HG03571 (cell line): ENCODE results near the gene CNN1.

ENCODE experiments used
- ATAC-seq: cut with Tn5 transposase; IDR thresholded peaks from one replicate; pipeline ENCODE4 v1.9.1; 2021; ENCODE audit not compliant: unreplicated experiment

Gene CNN1

DNA sequence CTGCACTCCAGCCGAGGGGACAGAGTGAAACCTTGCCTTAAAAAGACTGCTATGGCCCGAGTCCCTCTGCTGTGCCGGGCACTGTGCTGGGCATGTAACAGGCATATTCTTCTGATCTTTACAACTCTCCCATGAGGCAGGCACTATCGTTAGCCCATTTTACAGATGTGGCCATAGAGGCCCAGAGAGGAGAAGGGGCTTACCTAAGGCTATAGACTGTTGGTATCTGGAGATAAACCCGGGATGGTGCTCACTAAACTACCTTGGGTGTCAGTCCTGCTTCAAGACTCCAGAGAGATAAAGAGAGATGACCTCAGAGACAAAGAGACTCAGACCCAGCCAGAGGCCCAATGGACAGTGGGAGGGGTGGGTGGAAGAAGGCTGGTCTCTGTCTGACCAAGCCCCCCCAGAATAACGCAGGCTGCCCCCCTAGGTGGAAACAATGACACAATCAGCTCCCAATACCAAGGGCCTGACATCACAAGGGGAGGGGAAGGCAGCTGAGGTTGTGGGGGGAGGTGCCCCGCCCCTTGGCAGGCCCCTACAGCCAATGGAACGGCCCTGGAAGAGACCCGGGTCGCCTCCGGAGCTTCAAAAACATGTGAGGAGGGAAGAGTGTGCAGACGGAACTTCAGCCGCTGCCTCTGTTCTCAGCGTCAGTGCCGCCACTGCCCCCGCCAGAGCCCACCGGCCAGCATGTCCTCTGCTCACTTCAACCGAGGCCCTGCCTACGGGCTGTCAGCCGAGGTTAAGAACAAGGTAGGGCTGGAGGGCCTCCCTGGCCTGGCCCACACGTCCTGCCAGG lies at the start of gene CNN1:
Gene CNN1, plus strand, starts transcription at position 620 of the 805 bp plus-strand sequence. Its CDS starts 77 bp downstream, at position 697.
- ATAC-seq: no peak

DNA sequence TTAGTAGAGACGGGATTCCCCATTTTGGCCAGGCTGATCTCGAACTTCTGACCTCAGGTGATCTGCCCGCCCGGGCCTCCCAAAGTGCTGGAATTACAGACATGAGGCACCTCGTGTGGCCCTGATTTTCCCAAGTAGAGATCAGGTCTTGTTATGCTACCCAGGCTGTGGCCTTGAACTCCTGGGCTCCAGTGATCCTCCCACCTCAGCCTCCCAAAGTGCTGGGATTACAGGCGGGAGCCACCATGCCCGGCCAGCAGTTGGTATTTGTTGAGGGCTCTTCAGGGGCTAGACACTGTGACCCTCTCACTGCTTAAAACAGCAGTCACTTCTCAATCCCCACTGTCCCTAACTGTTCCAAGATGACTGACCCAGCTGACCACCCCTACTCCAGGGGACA lies 49.3 kb upstream of the CNN1 start:
- no peak for ATAC-seq

DNA sequence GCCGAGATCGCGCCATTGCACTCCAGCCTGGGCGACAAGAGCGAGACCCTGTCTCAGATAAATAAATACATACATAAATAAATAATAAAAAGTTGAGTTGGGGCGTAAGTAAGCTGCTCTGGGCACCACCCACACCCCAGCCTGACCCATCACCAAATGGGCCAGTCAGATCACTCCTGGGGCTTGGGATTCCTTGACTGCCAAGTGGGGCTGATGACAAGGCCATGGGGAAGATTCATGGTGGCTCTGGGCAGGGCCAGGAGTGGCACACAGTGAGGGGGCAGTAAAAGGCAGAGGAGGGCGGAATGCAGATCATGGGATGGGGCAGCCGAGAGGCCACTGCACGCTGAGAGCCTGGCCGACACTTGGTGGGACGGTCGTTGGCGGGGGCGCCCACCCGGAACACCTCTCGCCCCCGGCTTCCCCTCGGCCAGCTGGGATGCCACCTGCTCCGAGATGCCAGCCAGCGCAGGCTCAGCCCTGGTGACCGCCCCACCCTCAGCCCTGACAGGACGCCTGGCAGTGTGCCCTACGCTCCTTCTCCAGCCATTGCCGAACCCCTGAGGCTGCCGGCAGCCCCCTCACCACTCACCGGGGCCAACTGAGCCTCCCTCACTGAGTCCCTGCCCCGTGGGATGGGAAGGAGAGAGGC lies 43.9 kb upstream of the CNN1 start:
- ATAC-seq: no peak

DNA sequence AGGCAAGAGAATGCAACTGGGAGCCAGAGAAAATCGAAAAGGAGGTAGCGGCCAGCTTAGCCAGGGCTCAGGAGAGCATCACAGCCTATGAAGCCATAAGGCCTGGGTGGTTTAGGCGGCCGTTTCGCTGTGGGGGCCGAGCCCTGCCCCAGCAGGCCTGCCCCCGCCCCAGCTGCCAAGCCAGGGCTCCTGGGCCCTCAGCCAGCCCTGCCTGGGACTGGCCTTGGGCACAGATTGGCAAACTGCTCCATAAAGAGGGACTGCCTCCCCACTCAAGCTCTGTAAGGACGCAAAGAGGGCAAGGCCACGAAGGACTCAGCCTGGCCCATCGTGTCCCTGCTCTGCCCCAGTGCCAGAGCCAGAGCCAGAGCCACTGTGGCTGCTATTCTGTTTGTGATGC lies 43.2 kb upstream of the CNN1 start:
- ATAC-seq: no peak

DNA sequence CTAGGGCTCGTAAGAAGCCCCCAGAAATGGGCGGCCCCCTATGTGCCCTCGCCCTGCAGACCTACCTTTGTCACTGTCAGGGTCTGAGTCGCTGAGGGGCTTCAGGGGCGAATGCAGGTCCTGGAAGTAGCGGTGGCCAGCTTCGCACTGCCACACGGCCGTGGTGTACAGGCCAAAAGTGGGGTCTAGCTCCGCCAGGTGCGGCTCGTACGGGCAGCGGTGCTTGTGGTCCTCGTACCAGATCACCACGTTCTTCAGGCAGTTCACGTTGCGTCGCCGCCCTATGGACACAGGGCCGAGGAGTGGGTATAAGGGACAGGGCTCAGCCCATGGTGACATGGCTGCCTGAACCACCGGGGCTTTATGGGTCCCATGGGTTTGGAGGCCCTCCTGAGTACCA lies 42.8 kb upstream of the CNN1 start:
- no peak for ATAC-seq

DNA sequence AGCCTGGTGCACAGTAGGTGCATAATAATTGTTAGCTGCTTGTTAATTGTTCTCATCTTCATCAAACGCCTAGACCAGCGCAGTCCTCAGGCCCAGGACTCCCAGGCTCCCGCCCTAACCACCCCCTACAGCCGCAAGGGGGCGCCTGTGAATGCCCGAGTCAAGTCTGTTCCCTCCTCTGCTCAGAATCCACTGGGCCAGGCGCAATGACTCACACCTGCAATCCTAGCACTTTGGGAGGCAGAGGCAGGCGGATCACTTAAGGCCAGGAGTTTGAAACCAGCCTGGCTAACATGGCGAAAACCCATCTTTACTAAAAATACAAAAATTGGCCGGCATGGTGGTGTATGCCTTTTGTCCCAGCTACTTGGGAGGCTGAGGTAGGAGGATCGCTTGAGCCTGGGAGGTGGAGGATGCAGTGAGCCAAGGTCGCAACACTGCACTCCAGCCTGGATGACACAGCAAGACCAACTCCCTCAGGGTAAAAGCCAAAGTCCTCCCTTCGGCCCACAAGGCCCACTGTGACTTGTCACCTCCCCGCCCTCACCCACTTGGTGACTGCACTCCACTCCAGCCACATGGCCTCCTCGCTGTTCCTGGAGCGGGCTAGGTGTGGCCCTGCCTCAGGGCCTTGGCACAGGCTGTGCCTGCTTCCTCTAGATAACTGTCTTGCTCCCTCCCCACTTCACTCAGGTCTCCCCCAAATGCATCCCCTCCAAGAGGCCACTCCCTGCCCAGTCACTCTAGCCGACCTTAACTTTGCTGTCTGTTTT lies 42.1 kb upstream of the CNN1 start:
- no peak for ATAC-seq

DNA sequence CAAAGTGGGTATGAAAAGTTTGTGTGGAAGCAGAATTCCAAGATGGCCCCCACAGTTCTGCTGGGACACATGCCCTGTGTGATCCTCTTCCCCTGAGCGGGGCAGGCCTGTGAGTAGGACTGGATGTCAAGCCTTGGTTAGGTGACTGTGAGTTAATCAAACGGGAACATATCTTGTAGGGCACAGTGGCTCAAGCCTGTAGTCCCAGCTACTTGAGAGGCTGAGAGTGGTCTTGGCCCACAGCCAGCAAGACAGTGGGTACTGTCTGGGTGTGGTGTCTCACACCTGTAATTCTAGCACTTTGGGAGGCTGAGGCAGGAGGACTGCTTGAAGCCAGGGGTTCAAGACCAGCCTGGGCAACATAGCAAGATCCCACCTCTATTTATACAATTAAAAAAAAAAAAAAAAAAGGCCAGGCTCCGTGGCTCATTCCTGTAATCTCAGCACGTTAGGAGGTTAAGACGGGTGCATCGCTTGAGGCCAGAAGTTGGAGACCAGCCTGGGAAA lies 39.4 kb upstream of the CNN1 start:
- ATAC-seq: no peak

DNA sequence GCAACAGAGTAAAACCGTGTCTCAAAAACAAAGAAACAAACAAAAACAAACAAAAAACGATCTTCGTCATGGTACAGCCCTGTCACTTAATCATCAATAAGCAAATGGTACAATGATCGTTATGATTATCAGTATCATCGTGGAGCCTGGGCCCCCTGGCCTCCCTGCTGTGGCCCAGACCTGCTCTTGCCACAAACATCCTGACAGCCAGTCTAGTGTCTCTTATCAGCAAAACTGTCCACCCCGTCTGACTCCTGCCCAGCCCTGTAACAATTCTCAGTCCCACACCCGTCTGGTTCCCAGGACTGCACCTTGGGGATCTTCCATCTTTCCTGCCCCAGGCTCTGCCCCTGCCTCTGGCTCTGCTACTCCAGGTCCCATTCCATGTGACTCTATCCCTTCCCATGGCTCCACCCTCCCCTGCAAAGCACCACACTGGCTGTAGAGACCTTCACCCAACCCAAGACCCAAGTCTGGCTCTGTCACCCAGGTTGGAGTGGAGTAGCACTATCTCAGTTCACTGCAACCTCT lies 38.7 kb upstream of the CNN1 start:
- ATAC-seq: no peak

DNA sequence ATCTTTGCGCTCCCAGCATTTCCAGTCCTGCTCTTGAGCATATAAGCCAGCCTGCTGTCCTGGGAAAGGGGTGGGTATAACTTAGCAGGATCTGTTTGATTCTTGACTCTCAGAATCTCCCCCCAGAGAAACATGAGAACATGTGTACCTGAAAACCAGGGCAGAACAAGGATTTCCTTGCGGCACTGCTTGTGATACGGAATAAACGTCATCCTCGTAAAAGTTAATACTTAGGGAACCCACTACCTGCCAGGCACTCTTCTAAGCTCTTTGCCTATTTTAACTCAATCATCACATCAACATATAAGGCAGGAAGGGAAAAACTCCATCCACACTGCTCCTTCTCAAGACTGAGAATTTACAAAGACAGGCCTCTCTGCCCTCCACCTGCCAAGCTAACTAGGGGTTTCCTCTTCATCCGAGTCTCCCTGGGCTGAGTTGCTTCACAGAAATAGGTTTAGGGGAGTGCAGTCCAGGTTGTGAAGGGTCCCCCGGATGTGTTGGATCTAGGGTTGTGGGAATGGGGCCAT lies 34.1 kb upstream of the CNN1 start:
- no peak for ATAC-seq

DNA sequence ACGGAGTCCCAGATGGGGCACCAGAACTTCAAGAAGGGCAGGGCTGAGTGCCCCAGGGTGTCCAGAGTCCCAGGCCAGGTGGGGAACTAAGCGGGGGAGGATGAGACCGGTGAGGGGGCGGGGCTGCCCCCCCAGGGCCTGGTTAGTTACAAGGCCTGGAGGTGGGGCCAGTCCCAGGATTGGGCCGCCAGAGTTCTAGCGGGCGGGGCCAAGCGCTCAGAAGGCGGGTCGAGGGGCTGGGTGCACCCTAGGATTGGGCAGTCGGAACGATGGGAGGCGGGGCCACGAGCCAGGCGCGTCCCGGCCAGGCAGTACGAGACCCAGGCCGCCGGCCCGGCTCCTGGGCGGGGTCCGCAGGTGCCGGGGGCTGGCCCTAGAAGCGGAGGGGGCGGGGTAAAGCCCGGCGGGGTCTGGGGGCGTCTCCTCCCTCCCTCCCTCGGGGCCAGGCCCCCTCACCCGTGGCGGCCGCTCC lies 33.6 kb upstream of the CNN1 start:
- ATAC-seq: peak; percentile 79

DNA sequence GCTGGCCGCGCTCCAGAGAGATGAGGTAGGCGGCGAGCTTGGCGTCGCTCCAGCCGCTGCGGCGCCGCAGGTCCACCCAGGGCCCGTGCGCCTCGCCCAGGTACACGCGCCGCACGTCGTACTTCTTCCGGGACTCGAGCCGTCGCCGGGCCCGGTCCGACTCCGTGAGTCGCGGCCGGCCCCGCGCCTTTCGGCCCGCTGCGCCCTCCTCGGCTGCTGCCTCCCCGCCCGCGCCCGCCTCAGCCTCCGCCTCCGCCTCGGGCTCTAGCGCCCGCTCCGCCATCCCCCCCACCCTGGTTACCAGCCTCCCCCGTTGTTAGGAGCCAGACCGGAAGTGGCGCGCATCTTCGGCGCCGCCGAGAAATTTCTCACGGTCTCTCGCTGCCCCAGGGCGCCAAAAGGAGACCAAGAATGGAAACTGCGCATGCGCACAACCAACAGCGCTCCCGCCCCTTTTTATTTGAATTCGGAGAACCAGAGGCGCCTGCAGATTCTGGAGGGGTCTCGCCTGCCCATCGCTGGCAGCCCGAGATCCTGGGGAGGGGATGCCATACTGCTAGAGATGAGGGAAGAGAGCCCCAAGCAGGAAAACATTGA lies 33.0 kb upstream of the CNN1 start, which contains the start of gene ZNF653:
Gene ZNF653, minus strand, starts transcription at position 336 of the 597 bp plus-strand sequence. Its CDS starts 53 bp downstream, at position 283.
- peak; percentile 30 for ATAC-seq

DNA sequence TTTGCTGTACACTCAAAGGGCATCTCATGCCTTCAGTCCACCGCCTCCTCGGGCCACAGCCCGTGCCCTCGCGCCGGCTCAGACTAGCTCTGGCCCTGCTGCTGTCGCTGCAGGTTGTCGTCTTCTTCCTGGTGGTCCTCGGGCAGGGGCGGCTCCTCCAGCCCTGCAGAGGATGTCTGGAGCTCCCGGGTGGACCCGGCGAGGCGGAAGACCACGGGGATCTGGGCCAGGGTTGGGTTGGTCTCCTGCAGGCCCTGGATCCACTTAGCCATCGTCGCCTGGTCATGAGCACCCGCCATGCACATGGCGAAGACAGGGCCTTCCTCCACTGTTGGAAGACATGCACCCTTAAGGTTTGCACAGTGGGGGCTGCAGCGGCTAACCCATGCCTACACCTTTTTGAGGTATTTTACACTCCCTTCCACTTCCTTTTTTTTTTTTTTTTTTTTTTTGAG lies 32.5 kb upstream of the CNN1 start:
- peak; percentile 33 for ATAC-seq

DNA sequence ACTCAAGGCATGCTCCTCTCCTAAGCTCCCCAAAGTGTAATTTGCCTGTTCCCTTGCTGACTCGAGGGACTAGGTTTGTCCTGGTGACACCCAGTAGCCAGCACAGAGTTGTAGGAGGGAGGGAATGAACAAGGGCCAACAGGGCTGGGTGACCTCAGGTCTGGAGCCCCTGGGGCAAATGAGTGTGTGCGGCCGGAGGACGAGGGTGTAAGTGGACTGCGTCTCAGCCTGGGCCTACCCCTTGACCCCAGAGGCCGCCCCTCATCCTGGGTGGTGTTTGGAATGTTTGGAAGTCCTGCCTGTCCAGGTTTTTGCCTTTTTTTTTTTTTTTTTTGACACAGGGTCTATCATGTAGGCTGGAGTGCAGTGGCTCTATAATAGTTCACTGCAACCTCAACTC lies 31.7 kb upstream of the CNN1 start:
- ATAC-seq: no peak

DNA sequence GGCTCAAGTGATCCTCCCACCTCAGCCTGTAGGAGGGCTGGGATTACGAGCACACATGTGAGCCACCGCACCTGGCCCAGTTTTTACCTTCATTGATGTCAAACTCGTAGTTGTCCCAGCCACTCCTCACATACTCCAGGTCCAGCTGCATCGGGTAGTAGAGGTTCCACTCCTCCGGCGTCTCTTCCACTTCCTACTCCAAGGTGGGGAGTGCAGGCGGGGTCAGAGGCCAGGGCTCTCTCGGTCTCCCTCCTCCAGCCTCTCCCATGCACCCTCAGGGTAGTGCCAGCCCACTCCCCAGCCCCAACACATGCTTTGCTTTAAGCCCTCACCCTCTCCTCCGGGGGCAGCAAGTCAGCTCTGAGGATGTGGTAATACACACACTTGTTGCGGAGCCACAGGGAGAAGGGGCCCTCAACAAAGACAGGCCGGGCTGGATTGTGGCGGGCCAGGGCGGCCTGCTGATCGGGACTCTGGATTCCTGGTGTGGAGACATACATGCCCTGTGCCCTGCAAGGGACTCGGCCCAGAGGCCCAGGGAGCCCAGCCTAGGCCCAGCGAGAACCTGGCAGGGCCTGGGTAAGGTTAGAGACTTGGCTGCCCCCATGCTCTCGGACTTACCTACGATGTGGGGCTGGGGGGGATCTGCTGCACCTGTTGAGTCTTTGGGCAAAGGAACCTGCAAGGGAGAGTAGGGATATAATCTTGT lies 31.1 kb upstream of the CNN1 start:
- no peak for ATAC-seq

DNA sequence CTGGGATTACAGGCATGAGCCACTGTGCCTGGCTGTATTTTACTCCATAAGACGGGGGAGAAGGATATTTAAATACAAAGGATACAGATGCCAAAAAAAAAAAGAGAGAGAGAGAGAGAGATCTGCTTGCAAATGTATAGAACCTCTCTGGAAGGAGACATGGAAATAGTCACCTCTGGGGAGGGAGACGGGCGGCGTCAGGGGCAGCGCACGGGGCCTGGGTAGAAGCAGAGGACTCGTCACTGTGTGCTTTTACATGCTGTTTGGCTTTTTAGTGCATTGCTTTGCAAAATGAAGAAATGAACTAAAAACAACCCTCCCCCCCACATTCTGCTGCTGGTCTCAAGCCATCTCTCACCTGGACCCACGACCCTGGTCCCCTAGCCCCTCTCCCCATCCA lies 28.2 kb upstream of the CNN1 start:
- ATAC-seq: no peak

DNA sequence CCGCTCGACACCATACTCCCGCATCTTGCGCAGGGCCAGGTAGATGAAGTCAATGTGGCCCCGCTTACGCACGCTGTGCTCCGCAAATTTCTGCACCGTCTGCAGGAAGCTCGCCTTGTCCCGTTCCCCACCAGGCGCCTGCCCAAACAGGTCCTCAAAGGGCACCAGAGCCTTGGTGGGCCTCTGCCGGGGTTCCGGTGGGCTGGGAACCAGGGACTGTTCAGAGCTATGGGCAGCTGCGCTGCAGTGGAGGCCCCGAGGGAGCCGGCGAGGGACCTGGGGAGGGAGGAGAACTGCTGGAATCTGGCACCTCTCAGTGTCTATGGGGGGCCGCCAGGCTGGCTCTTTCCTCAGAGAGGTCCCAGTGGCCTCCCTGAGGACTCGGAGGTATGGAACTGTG lies 24.7 kb upstream of the CNN1 start:
- no peak for ATAC-seq

DNA sequence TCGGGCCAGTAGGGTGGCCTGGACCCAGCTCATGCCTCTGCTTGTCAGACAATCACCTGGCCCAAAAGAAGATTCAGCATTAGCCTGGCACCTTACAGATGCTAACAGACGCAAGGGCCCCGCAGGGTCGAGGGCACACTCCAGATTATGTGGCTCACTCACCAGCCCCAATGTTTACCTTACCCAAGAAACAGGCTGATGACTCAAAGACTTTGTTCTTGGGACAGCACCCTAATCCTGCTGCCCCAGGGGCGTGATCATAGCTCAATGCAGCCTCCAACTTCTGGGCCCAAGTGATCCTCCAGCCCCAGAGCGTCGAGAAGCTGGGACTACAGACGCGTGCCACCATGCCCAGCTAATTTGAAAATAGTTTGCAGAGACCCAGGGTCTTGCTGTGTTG lies 19.5 kb upstream of the CNN1 start:
- no peak for ATAC-seq

DNA sequence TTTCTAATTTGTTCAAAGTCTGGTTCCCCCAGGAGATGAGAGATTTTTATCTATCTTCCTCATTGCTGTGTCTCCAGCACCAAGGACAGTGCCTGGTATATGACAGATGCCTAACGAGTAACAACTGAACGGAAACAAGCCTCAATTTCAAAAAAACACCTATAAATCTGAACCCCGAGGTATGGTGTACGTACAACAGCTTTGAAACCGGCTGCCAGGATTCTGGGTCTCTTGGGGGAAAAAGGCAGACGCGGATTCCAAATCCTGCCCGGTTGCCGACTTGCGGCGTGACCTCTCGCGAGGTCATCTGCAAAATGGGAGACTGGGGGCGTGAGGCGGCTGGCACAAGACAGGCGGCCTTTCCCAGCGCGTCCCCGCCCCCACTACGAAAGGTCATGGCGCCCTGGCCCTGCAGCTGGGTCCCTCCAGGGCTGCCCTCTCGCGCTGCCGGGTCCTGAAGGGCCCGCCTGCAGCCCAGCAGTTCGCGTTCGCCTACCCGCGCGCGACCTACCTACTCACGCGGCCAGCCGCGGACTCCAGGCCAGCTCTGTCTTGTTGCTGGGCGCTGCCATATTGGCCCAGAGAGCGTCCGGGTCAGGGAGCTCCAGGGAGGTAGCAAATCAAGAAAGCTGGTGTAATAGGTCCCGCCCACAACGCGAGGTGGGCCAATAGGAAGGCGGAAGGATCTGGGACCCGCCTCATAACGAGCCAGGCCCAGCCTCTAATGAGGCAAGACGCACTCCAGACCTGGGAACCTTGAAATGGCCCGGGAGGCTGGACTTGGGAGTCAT lies 9.9 kb upstream of the CNN1 start, which contains the start of gene ECSIT:
Gene ECSIT, minus strand, starts transcription at position 584 of the 791 bp plus-strand sequence. CDS start 9,964 bp downstream, outside the sequence.
- ATAC-seq: peak; percentile 89

DNA sequence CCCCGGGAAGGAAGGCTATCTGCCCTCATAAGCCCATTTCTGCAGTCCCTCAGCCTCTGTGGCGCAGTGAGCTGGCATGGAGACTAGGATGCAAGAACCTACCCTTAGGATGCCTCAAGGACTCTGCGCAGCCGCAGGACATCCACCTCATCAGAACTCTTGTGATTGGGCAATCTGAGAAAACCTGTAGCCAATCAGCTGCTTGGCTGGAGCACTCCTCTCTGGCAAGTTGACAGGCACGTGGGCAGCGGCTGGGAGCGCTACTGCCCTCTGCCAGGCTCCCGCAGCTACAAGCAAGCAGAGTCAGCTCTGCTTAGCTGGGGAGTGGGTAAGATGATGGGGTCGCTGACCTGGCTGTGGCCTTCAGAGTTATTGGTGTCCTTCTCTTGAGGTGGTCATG lies 8.2 kb upstream of the CNN1 start:
- no peak for ATAC-seq
